HEK293 (cell line): Measurements from ENCODE around the gene MDGA2.
A peak's percentile ranks its signal among the peaks of the same experiment; 100 is the strongest.
"Not testable (repeated sequence)": the region's sequence is repeated elsewhere in the genome, so short reads cannot be mapped to it uniquely, and the experiment has no call there.

Source experiments
- CTCF ChIA-PET: fragments of 350-600 bp; formaldehyde crosslinking; extraction: SDS; loops from one replicate; lab custom pipeline; 2021; ENCODE audit warnings: antibody characterized with exemption; lab: Yijun Ruan, JAX
- POLR2A ChIA-PET: fragments of 300-600 bp; formaldehyde crosslinking; extraction: SDS; loops from one replicate; lab custom pipeline; 2020; ENCODE audit warnings: antibody characterized with exemption, inconsistent platforms; lab: Yijun Ruan, JAX
- H3K27ac ChIP-seq: fragments of 200-500 bp; sonication (Bioruptor generic); 2 replicates; pipeline ENCODE4 v1.5.1; 2014; ENCODE audit warnings: low read depth, low read length, control low read depth, inconsistent platforms; ENCODE audit errors: extremely low read depth
- H3K36me3 ChIP-seq, 2 experiments: fragments of 200-500 bp in 1 of 2; sonication (Bioruptor generic) in 1 of 2; 1 replicate in 1 of 2; 2 replicates in 1 of 2; pipeline ENCODE4 v1.5.1; 2014 to 2017; ENCODE audit warnings: inconsistent platforms in 2 of 2, low read length in 2 of 2; ENCODE audit not compliant: control insufficient read depth in 2 of 2, insufficient read depth in 1 of 2
- H3K4me1 ChIP-seq: fragments of 200-500 bp; sonication (Bioruptor generic); 2 replicates; pipeline ENCODE4 v1.5.1; 2014; ENCODE audit warnings: mild to moderate bottlenecking, low read length, inconsistent platforms; ENCODE audit not compliant: control insufficient read depth, insufficient read depth
- H3K4me3 ChIP-seq: 2 replicates; pipeline ENCODE4 v1.5.1; 2011; ENCODE audit warnings: low read depth, mild to moderate bottlenecking, control low read depth, low read length, moderate library complexity
- H3K9me3 ChIP-seq: fragments of 200-500 bp; sonication (Bioruptor generic); 2 replicates; pipeline ENCODE4 v1.5.1; 2014; ENCODE audit warnings: low read depth, low read length, inconsistent platforms; ENCODE audit not compliant: control insufficient read depth, insufficient read depth
- GFI1B ChIP-seq: fragments of 450-650 bp; formaldehyde crosslinking; IDR thresholded peaks from 2 replicates; pipeline ENCODE4 v1.5.1; 2016; ENCODE audit warnings: missing biosample characterization, missing genetic modification characterization
- GLI4 ChIP-seq: fragments of 450-650 bp; formaldehyde crosslinking; IDR thresholded peaks from 2 replicates; pipeline ENCODE4 v1.5.1; 2016; ENCODE audit warnings: missing biosample characterization, missing genetic modification characterization
- MZF1 ChIP-seq: fragments of 450-650 bp; formaldehyde crosslinking; IDR thresholded peaks from 2 replicates; pipeline ENCODE4 v1.5.1; 2017; ENCODE audit warnings: missing biosample characterization, missing genetic modification characterization, borderline replicate concordance
- PRDM4 ChIP-seq: fragments of 450-650 bp; formaldehyde crosslinking; IDR thresholded peaks from 2 replicates; pipeline ENCODE4 v1.5.1; 2017; ENCODE audit warnings: missing biosample characterization, missing genetic modification characterization
- PRDM6 ChIP-seq: fragments of 450-650 bp; formaldehyde crosslinking; IDR thresholded peaks from 2 replicates; pipeline ENCODE4 v1.5.1; 2017; ENCODE audit warnings: missing biosample characterization, missing genetic modification characterization
- REPIN1 ChIP-seq: fragments of 450-650 bp; formaldehyde crosslinking; IDR thresholded peaks from 2 replicates; pipeline ENCODE4 v1.5.1; 2017; ENCODE audit warnings: missing biosample characterization, missing genetic modification characterization, low read depth
- SCRT1 ChIP-seq: fragments of 450-650 bp; formaldehyde crosslinking; IDR thresholded peaks from 2 replicates; pipeline ENCODE4 v1.5.1; 2016; ENCODE audit warnings: missing biosample characterization, missing genetic modification characterization, borderline replicate concordance
- SP2 ChIP-seq: fragments of 450-650 bp; formaldehyde crosslinking; IDR thresholded peaks from 2 replicates; pipeline ENCODE4 v1.5.1; 2016; ENCODE audit warnings: missing biosample characterization, missing genetic modification characterization
- YY2 ChIP-seq: fragments of 450-650 bp; formaldehyde crosslinking; IDR thresholded peaks from 2 replicates; pipeline ENCODE4 v1.5.1; 2016; ENCODE audit warnings: missing biosample characterization, missing genetic modification characterization
- ZEB2 ChIP-seq: fragments of 450-650 bp; formaldehyde crosslinking; IDR thresholded peaks from 2 replicates; pipeline ENCODE4 v1.5.1; 2016; ENCODE audit warnings: missing biosample characterization, missing genetic modification characterization
- ZNF148 ChIP-seq: fragments of 450-650 bp; formaldehyde crosslinking; IDR thresholded peaks from 2 replicates; pipeline ENCODE4 v1.5.0; 2017; ENCODE audit warnings: missing biosample characterization, missing genetic modification characterization, borderline replicate concordance
- ZNF16 ChIP-seq: fragments of 450-650 bp; formaldehyde crosslinking; IDR thresholded peaks from 2 replicates; pipeline ENCODE4 v1.5.1; 2016; ENCODE audit warnings: low read depth, missing biosample characterization, missing genetic modification characterization
- ZNF26 ChIP-seq: fragments of 450-650 bp; formaldehyde crosslinking; IDR thresholded peaks from 2 replicates; pipeline ENCODE4 v1.5.1; 2016; ENCODE audit warnings: missing biosample characterization, missing genetic modification characterization
- ZNF266 ChIP-seq: fragments of 450-650 bp; formaldehyde crosslinking; IDR thresholded peaks from 2 replicates; pipeline ENCODE4 v1.5.1; 2016; ENCODE audit warnings: missing biosample characterization, missing genetic modification characterization, low read depth
- ZNF335 ChIP-seq: fragments of 450-650 bp; formaldehyde crosslinking; conservative IDR thresholded peaks from 2 replicates; pipeline ENCODE4 v1.5.1; 2016; ENCODE audit warnings: missing biosample characterization, missing genetic modification characterization
- ZNF626 ChIP-seq: fragments of 450-650 bp; sonication (Bioruptor Pico); formaldehyde crosslinking; IDR thresholded peaks from 2 replicates; pipeline ENCODE4 v1.5.1; 2018; ENCODE audit warnings: missing biosample characterization, missing genetic modification characterization, inconsistent platforms
- ZNF670 ChIP-seq: fragments of 450-650 bp; formaldehyde crosslinking; IDR thresholded peaks from 2 replicates; pipeline ENCODE4 v1.5.1; 2016; ENCODE audit warnings: missing biosample characterization, missing genetic modification characterization, low read depth
- ZNF692 ChIP-seq: fragments of 450-650 bp; formaldehyde crosslinking; IDR thresholded peaks from 2 replicates; pipeline ENCODE4 v1.5.1; 2016; ENCODE audit warnings: missing biosample characterization, missing genetic modification characterization
- ZNF707 ChIP-seq: fragments of 450-650 bp; formaldehyde crosslinking; IDR thresholded peaks from 2 replicates; pipeline ENCODE4 v1.5.1; 2016; ENCODE audit warnings: missing biosample characterization, missing genetic modification characterization
- ZNF76 ChIP-seq: fragments of 450-650 bp; formaldehyde crosslinking; IDR thresholded peaks from 2 replicates; pipeline ENCODE4; 2016; ENCODE audit warnings: low read depth, missing biosample characterization, missing genetic modification characterization, borderline replicate concordance

MDGA2 gene

GRCh38 chr14:47637753-47638152 lies 37.7 kb downstream of the MDGA2 start (continued):
- TF ChIP-seq REPIN1 (tag by site-specific recombination) = no peak
- TF ChIP-seq ZNF335 = no peak
- TF ChIP-seq ZNF26 (tag by site-specific recombination) = no peak
- TF ChIP-seq ZNF626 (tag by site-specific recombination) = no peak
- TF ChIP-seq YY2 (tag by site-specific recombination) = no peak
- TF ChIP-seq ZNF692 (tag by site-specific recombination) = no peak
- no peak for TF ChIP-seq GFI1B (tag by site-specific recombination)
- no peak for TF ChIP-seq SP2 (tag by site-specific recombination)

- TF ChIP-seq SCRT1 (tag by site-specific recombination) (no peak), GLI4 (tag by site-specific recombination) (no peak), ZNF76 (tag by site-specific recombination) (no peak), PRDM6 (no peak), ZNF670 (tag by site-specific recombination) (no peak), ZNF335 (peak; percentile 31; the same call in 1 of the 2 replicates), ZNF266 (tag by site-specific recombination) (no peak)
- POLR2A ChIA-PET = no interaction called here
- Histone ChIP-seq H3K4me1 (no peaks in the 10 kb centered on the region), H3K27ac (no peak overlapping the region), H3K36me3 (no peaks in the 10 kb centered on the region), H3K9me3 (no peaks in the 10 kb centered on the region), H3K4me3 (no peak overlapping the region)
- CTCF ChIA-PET = no interaction called here
Observed at GRCh38 chr14:47626151-47627035, 49.0 kb downstream of the MDGA2 start.

- H3K36me3 ChIP-seq, H3K4me3 ChIP-seq, POLR2A ChIA-PET, CTCF ChIA-PET, H3K27ac ChIP-seq, H3K4me1 ChIP-seq, H3K9me3 ChIP-seq: not testable (repeated sequence)
Observed at GRCh38 chr14:47624126-47624525, 51.3 kb downstream of the MDGA2 start.

GRCh38 chr14:47619392-47619791 lies 56.0 kb downstream of the MDGA2 start:
- H3K9me3 ChIP-seq = no peaks in the 10 kb centered on the region
- no peaks in the 10 kb centered on the region for H3K4me1 ChIP-seq
- no peaks in the 10 kb centered on the region for H3K36me3 ChIP-seq
- ChIA-PET POLR2A (no interaction called here), CTCF (no interaction called here)
- no peak overlapping the region for H3K4me3 ChIP-seq
- H3K27ac ChIP-seq = no peak overlapping the region
- no peak for TF ChIP-seq ZNF707 (tag by site-specific recombination)
- TF ChIP-seq ZNF148 = no peak
- no peak for TF ChIP-seq ZEB2 (tag by site-specific recombination)
- TF ChIP-seq ZNF16 (tag by site-specific recombination) = no peak
- TF ChIP-seq PRDM4 = no peak
- TF ChIP-seq MZF1 (tag by site-specific recombination) = no peak
